H1 (cell line): ENCODE results near the gene ZFYVE21. TPM values are rescaled to one million over a fixed set of nuclear protein-coding genes. Genes with fewer than 3 reads are reported as not detected.

Experiments used
- CTCF ChIA-PET: fragments of 300-600 bp; sonication (Branson Sonifier 250); formaldehyde crosslinking; loops from one replicate; lab custom pipeline; 2021; ENCODE audit not compliant: partially characterized antibody; lab: Charles Lee
- POLR2A ChIA-PET: fragments of 300-600 bp; sonication (Branson Sonifier 250); formaldehyde crosslinking; loops from one replicate; lab custom pipeline; 2021; ENCODE audit warnings: inconsistent platforms; ENCODE audit not compliant: partially characterized antibody; lab: Charles Lee
- DNase-seq, 2 experiments: peaks; one replicate each; pipeline versions ENCODE4 v3.0.0 to v3.0.0-alpha.2; 2010 to 2022; ENCODE audit warnings: low spot score in 2 of 2, low read depth in 1 of 2, mixed read lengths in 1 of 2
- FAIRE-seq: peaks from 2 replicates; lab custom pipeline; 2011; peaks lifted over from hg19 to GRCh38; lab: Jason Lieb, UNC
- H2AFZ ChIP-seq: 2 replicates; pipeline ENCODE4 v1.8.1; 2012; ENCODE audit warnings: low read length, inconsistent platforms
- H2AK5ac ChIP-seq: 2 replicates; pipeline ENCODE4 v1.6.1; 2013; ENCODE audit warnings: low read depth, low read length
- H2BK120ac ChIP-seq: replicated peaks from 2 replicates; pipeline ENCODE3; 2013; ENCODE audit warnings: low read depth, low read length, inconsistent platforms
- H2BK12ac ChIP-seq: 2 replicates; pipeline ENCODE4 v1.6.1; 2013; ENCODE audit warnings: low read depth, low read length
- H2BK15ac ChIP-seq: 2 replicates; pipeline ENCODE4 v1.6.1; 2013; ENCODE audit warnings: low read length
- H2BK20ac ChIP-seq: 2 replicates; pipeline ENCODE4 v1.6.1; 2013; ENCODE audit warnings: low read length
- H2BK5ac ChIP-seq: 2 replicates; pipeline ENCODE4 v1.6.1; 2013; ENCODE audit warnings: low read depth, low read length
- H3K14ac ChIP-seq: 2 replicates; pipeline ENCODE4 v1.6.1; 2013; ENCODE audit warnings: inconsistent platforms; ENCODE audit not compliant: insufficient read length
- H3K18ac ChIP-seq: 2 replicates; pipeline ENCODE4 v1.6.1; 2013; ENCODE audit warnings: low read length; ENCODE audit errors: extremely low read depth
- H3K23ac ChIP-seq: 2 replicates; pipeline ENCODE4 v1.6.1; 2013; ENCODE audit warnings: inconsistent platforms; ENCODE audit not compliant: insufficient read length
- H3K23me2 ChIP-seq: 2 replicates; pipeline ENCODE4 v1.6.1; 2013; ENCODE audit warnings: low read depth, low read length
- H3K27ac ChIP-seq: 2 replicates; pipeline ENCODE4 v1.6.1; 2011; ENCODE audit warnings: low read depth, low read length, inconsistent platforms
- H3K27me3 ChIP-seq, 4 experiments: replicated peaks in 1 of 4; 1 replicate in 1 of 4; 2 replicates in 3 of 4; pipeline versions ENCODE4 v1.6.1 to v1.8.1; 2011 to 2013; ENCODE audit warnings: low read length in 3 of 4, mild to moderate bottlenecking in 3 of 4, inconsistent platforms in 2 of 4, mixed read lengths in 2 of 4, moderate library complexity in 1 of 4; ENCODE audit not compliant: control insufficient read depth in 3 of 4, insufficient read depth in 3 of 4; ENCODE audit errors: extremely low read depth in 1 of 4
- H3K36me3 ChIP-seq, 4 experiments: 2 replicates each; pipeline versions ENCODE4 v1.6.1 to v1.8.1; 2011 to 2013; ENCODE audit warnings: mild to moderate bottlenecking in 4 of 4, low read length in 3 of 4, moderate library complexity in 2 of 4, control low read depth in 1 of 4, inconsistent platforms in 1 of 4; ENCODE audit not compliant: insufficient read depth in 4 of 4, control insufficient read depth in 2 of 4
- H3K4ac ChIP-seq: replicated peaks from 2 replicates; pipeline ENCODE3; 2013; ENCODE audit warnings: low read length, low read depth, mixed read lengths, inconsistent platforms; ENCODE audit not compliant: insufficient read length
- H3K4me1 ChIP-seq, 4 experiments: replicated peaks in 1 of 4; 1 replicate in 1 of 4; 2 replicates in 3 of 4; pipeline versions ENCODE4 v1.6.1 to v1.8.1; 2011 to 2013; ENCODE audit warnings: low read length in 3 of 4, inconsistent platforms in 2 of 4, mixed read lengths in 1 of 4; ENCODE audit not compliant: insufficient read depth in 4 of 4, control insufficient read depth in 3 of 4
- H3K4me2 ChIP-seq, 2 experiments: 2 replicates each; pipeline versions ENCODE4 v1.6.1 to v1.8.1; 2011 to 2013; ENCODE audit warnings: low read depth in 2 of 2, low read length in 2 of 2, control low read depth in 1 of 2, inconsistent platforms in 1 of 2, mild to moderate bottlenecking in 1 of 2; ENCODE audit not compliant: insufficient read depth in 1 of 2
- H3K4me3 ChIP-seq, 4 experiments: fragments of 200-600, 300-600 bp in 1 of 4; sonication (generic), shearing (Covaris generic), sonication (Bioruptor Twin) in 1 of 4; 2 replicates each; pipeline versions ENCODE4 v1.5.1 to v1.8.1; 2011 to 2016; ENCODE audit warnings: low read length in 4 of 4, low read depth in 3 of 4, control low read depth in 2 of 4, inconsistent platforms in 2 of 4, mild to moderate bottlenecking in 2 of 4, mixed read lengths in 1 of 4, moderate library complexity in 1 of 4; ENCODE audit not compliant: insufficient read depth in 2 of 4; ENCODE audit errors: extremely low read depth in 1 of 4
- H3K56ac ChIP-seq: replicated peaks from 2 replicates; pipeline ENCODE3; 2013; ENCODE audit warnings: low read depth, mild to moderate bottlenecking, mixed read lengths, low read length, inconsistent platforms; ENCODE audit not compliant: insufficient read length
- H3K79me1 ChIP-seq: 2 replicates; pipeline ENCODE4 v1.6.1; 2013; ENCODE audit warnings: low read depth, low read length, control low read depth
- H3K79me2 ChIP-seq, 2 experiments: 2 replicates each; pipeline versions ENCODE4 v1.6.1 to v1.8.1; 2012 to 2013; ENCODE audit warnings: low read length in 2 of 2, mild to moderate bottlenecking in 2 of 2, inconsistent platforms in 1 of 2; ENCODE audit not compliant: insufficient read depth in 2 of 2, control insufficient read depth in 1 of 2
- H3K9ac ChIP-seq, 4 experiments: replicated peaks in 1 of 4; 1 replicate in 1 of 4; 2 replicates in 3 of 4; pipeline versions ENCODE4 v1.6.1 to v1.8.1; 2011 to 2013; ENCODE audit warnings: low read depth in 3 of 4, low read length in 3 of 4, control low read depth in 2 of 4, mild to moderate bottlenecking in 2 of 4, moderate library complexity in 2 of 4, inconsistent platforms in 1 of 4; ENCODE audit errors: extremely low read depth in 1 of 4
- H3K9me3 ChIP-seq, 2 experiments: 2 replicates each; pipeline versions ENCODE4 v1.6.1 to v1.8.1; 2012 to 2013; ENCODE audit warnings: mild to moderate bottlenecking in 2 of 2, moderate library complexity in 2 of 2, control low read depth in 1 of 2, inconsistent platforms in 1 of 2, low read depth in 1 of 2, low read length in 1 of 2, mixed read lengths in 1 of 2; ENCODE audit not compliant: insufficient read depth in 2 of 2
- H4K20me1 ChIP-seq, 2 experiments: replicated peaks in 1 of 2; 2 replicates each; pipeline versions ENCODE3 to v1.8.1; 2011 to 2013; ENCODE audit warnings: inconsistent platforms in 2 of 2, low read length in 2 of 2, mild to moderate bottlenecking in 1 of 2; ENCODE audit not compliant: insufficient read depth in 2 of 2, control insufficient read depth in 1 of 2
- H4K5ac ChIP-seq: 2 replicates; pipeline ENCODE4 v1.6.1; 2013; ENCODE audit warnings: low read length, low read depth, mixed read lengths, inconsistent platforms; ENCODE audit not compliant: insufficient read length
- H4K8ac ChIP-seq: 2 replicates; pipeline ENCODE4 v1.8.0; 2013; ENCODE audit warnings: mild to moderate bottlenecking, moderate library complexity, low read length, inconsistent platforms; ENCODE audit not compliant: insufficient read depth; ENCODE audit errors: extremely low read depth
- H4K91ac ChIP-seq: replicated peaks from 2 replicates; pipeline ENCODE3; 2013; ENCODE audit warnings: low read length, mixed read lengths, inconsistent platforms; ENCODE audit not compliant: insufficient read length
- CBX5 ChIP-seq: fragments of 300-800, 300-1000 bp; sonication (generic); IDR thresholded peaks from 2 replicates; pipeline ENCODE4 v1.7.1; 2016; ENCODE audit warnings: antibody characterized with exemption, low read length, low read depth
- CEBPB ChIP-seq: IDR thresholded peaks from 2 replicates; pipeline ENCODE4 v1.6.1; 2012; ENCODE audit warnings: low read depth, low read length
- EZH2 ChIP-seq: fragments of 200-600 bp; sonication (generic); IDR thresholded peaks from 2 replicates; pipeline ENCODE4 v1.7.1; 2012; ENCODE audit warnings: low read depth, mild to moderate bottlenecking, moderate library complexity, low read length, inconsistent platforms; ENCODE audit not compliant: severe bottlenecking
- FOSL1 ChIP-seq: IDR thresholded peaks from 2 replicates; pipeline ENCODE4 v1.6.1; 2011; ENCODE audit warnings: mild to moderate bottlenecking, low read depth, low read length, moderate library complexity; ENCODE audit not compliant: insufficient read depth
- GTF2F1 ChIP-seq: IDR thresholded peaks from 2 replicates; pipeline ENCODE4 v1.6.1; 2012; ENCODE audit warnings: low read depth, low read length, improper control_type of control experiment, borderline replicate concordance
- JUN ChIP-seq: IDR thresholded peaks from 2 replicates; pipeline ENCODE4 v1.6.1; 2011; ENCODE audit warnings: low read depth, mild to moderate bottlenecking, improper control_type of control experiment, low read length
- POU5F1 ChIP-seq: IDR thresholded peaks from 2 replicates; pipeline ENCODE4 v1.6.1; 2011; ENCODE audit warnings: low read depth, mild to moderate bottlenecking, low read length, moderate library complexity
- RXRA ChIP-seq: IDR thresholded peaks from 2 replicates; pipeline ENCODE4 v1.6.1; 2011; ENCODE audit warnings: low read depth, mild to moderate bottlenecking, low read length, moderate library complexity; ENCODE audit not compliant: insufficient read depth
- SIRT6 ChIP-seq: IDR thresholded peaks from one replicate; pipeline ENCODE4 v1.7.1; 2012; ENCODE audit warnings: low read length, inconsistent platforms
- SP1 ChIP-seq: IDR thresholded peaks from 2 replicates; pipeline ENCODE4 v1.6.1; 2011; ENCODE audit warnings: low read depth, low read length
- TAF1 ChIP-seq: IDR thresholded peaks from 2 replicates; pipeline ENCODE4 v1.6.1; 2011; ENCODE audit warnings: mild to moderate bottlenecking, low read depth, low read length
- TAF7 ChIP-seq: optimal IDR thresholded peaks from 2 replicates; pipeline ENCODE3; 2011; ENCODE audit warnings: low read depth, mild to moderate bottlenecking, inconsistent platforms, low read length, moderate library complexity, borderline replicate concordance
- TBP ChIP-seq: IDR thresholded peaks from 2 replicates; pipeline ENCODE4 v1.6.1; 2011; ENCODE audit warnings: low read depth, low read length, improper control_type of control experiment
- TEAD4 ChIP-seq: IDR thresholded peaks from 2 replicates; pipeline ENCODE4 v1.6.1; 2012; ENCODE audit warnings: low read depth, low read length, inconsistent platforms, mixed read lengths
- ZNF274 ChIP-seq: IDR thresholded peaks from 2 replicates; pipeline ENCODE4 v1.7.0; 2012; ENCODE audit warnings: low read length, borderline replicate concordance; ENCODE audit errors: extremely low read depth
- WGBS, 2 experiments: shearing (Covaris generic) in 1 of 2; methylation state at CpG; one replicate each; pipeline versions ENCODE4 v1.1.6 to v1.1.7; 2013 to 2015; ENCODE audit warnings: low lambda C conversion rate in 2 of 2, mixed read lengths in 2 of 2, inconsistent platforms in 1 of 2, low coverage in 1 of 2, missing lambda C conversion rate in 1 of 2; ENCODE audit not compliant: insufficient replicate concordance in 2 of 2, insufficient coverage in 1 of 2, insufficient read length in 1 of 2; ENCODE audit errors: extremely low coverage in 1 of 2, missing lambda C conversion rate in 1 of 2; 5-methylcytosine and 5-hydroxymethylcytosine counted together
- polyA plus RNA-seq, 7 experiments: library from polyadenylated mRNA; depleted of rRNA in 3 of 7; stranded (reverse) in 5 of 7; unstranded in 2 of 7; fragments of >200 nt in 5 of 7; fragments of 200-250 nt in 2 of 7; gene quantifications; 1 replicate in 5 of 7; 2 replicates in 1 of 7; 4 replicates in 1 of 7; pipeline versions ENCODE4 v1.2.1 to v1.2.3, GENCODE V29; 2011 to 2013; ENCODE audit warnings: missing spikeins in 2 of 7, mixed read lengths in 2 of 7
- total RNA-seq: library from RNA; stranded (reverse); fragmentation: NEBNext Ultra II Directional; extraction: Animal tissue kit (Norgen Biotek cat#: 25700); gene quantifications from 2 replicates; pipeline ENCODE4 v1.2.1, GENCODE V29; 2021

Gene ZFYVE21
- total and polyA plus RNA-seq, 2 of the 8 experiments (the other 6 are each of a cell fraction or from before 2014, with no cell fraction given) = 53.4 to 127 TPM

- Histone ChIP-seq H3K4me3 (no peak overlapping the region), H3K4me2 (no peak overlapping the region), H3K79me2 (no peaks in the 10 kb centered on the region), H3K18ac (no peak overlapping the region), H3K9ac (no peak overlapping the region), H3K79me1 (no peaks in the 10 kb centered on the region), H3K27ac (no peak overlapping the region), H3K4me1 (no peaks in the 10 kb centered on the region; a peak in 1 of 7 replicates), H3K27me3 (no peaks in the 10 kb centered on the region; a peak in 1 of 7 replicates), H4K5ac (no peak overlapping the region), H3K56ac (no peak overlapping the region), H2AFZ (no peak overlapping the region), H2BK120ac (no peak overlapping the region), H3K23ac (no peak overlapping the region), H3K36me3 (no peaks in the 10 kb centered on the region; a peak in 2 of 8 replicates), H2BK15ac (no peak overlapping the region), H2BK20ac (no peak overlapping the region), H3K4ac (no peak overlapping the region), H2AK5ac (no peak overlapping the region), H3K14ac (no peak overlapping the region), H3K9me3 (no peaks in the 10 kb centered on the region), H2BK12ac (no peak overlapping the region), H4K8ac (no peak overlapping the region), H2BK5ac (no peak overlapping the region), H4K20me1 (peaks cover 0 to 2% of the 10 kb centered on the region in 2 experiments), H4K91ac (no peak overlapping the region), H3K23me2 (no peaks in the 10 kb centered on the region)
- CTCF ChIA-PET = interaction anchor here (0.6 to 1.9 kb wide), 7 partner anchors 9 to 248 kb away, joined by 3 to 5 read pairs (median 4); no protein-coding TSS in a partner anchor
- no peak for FAIRE-seq
- WGBS, 2 experiments = 88% methylated on average over 5 of the region's 5 CpGs; no CpG with 5 or more reads in 1 of the 2 experiments
- POLR2A ChIA-PET = interaction anchor here (1.2 to 2.2 kb wide), 2 partner anchors 9 to 11 kb away, joined by 5 to 6 read pairs; no protein-coding TSS in a partner anchor
- DNase-seq = no peak
- TF ChIP-seq TEAD4 = no peak
- no peak for TF ChIP-seq SIRT6
- TF ChIP-seq CEBPB = no peak
- TF ChIP-seq POU5F1 = no peak
- no peak for TF ChIP-seq SP1
- no peak for TF ChIP-seq TBP
- TF ChIP-seq JUN = no peak
- no peak for TF ChIP-seq ZNF274
- TF ChIP-seq RXRA = no peak
- TF ChIP-seq TAF7 = no peak
- TF ChIP-seq GTF2F1 = no peak
- no peak for TF ChIP-seq FOSL1
- TF ChIP-seq TAF1 = no peak
- TF ChIP-seq EZH2 = no peak
- TF ChIP-seq CBX5 = no peak
These were observed 29.8 kb downstream of the ZFYVE21 start for GRCh38 chr14:103745424-103745823.
